Endothelial cell of umbilical vein (primary cell): ENCODE results near the gene ITIH3. TPM values are rescaled to one million over a fixed set of nuclear protein-coding genes. Genes with fewer than 3 reads are reported as not detected.

Experiments
- BruUV-seq: library from RNA; stranded (reverse); fragments of 400-500 nt; replicated peaks from 2 replicates; lab custom pipeline; 2021; lab: Mats Ljungman, UMichigan
- CTCF ChIA-PET: fragments of 300-600, 350-600 bp; sonication (Branson Sonifier 250); formaldehyde crosslinking; loops from one replicate; lab custom pipeline; 2021; ENCODE audit warnings: antibody characterized with exemption, inconsistent platforms; lab: Charles Lee
- POLR2A ChIA-PET: fragments of 300-600, 350-600 bp; sonication (Branson Sonifier 250); formaldehyde crosslinking; loops from one replicate; lab custom pipeline; 2021; ENCODE audit warnings: antibody characterized with exemption, inconsistent platforms; lab: Charles Lee
- DNase-seq: peaks from one replicate; pipeline ENCODE4 v3.0.0-alpha.2; 2011; ENCODE audit warnings: low read depth, low spot score
- FAIRE-seq: peaks from 2 replicates; lab custom pipeline; 2011; peaks lifted over from hg19 to GRCh38; lab: Jason Lieb, UNC
- H2AFZ ChIP-seq: 2 replicates; pipeline ENCODE4 v1.6.0; 2012; ENCODE audit warnings: low read depth, low read length, control low read depth, inconsistent platforms
- H3K27ac ChIP-seq: 2 replicates; pipeline ENCODE4 v1.5.1; 2011; ENCODE audit warnings: low read depth, mild to moderate bottlenecking, control low read depth, low read length, moderate library complexity; ENCODE audit not compliant: insufficient read depth
- H3K27me3 ChIP-seq, 2 experiments: 2 replicates each; pipeline versions ENCODE4 v1.6.0 to v1.6.1; 2011; ENCODE audit warnings: low read length in 2 of 2, mixed read lengths in 1 of 2; ENCODE audit not compliant: control insufficient read depth in 2 of 2, insufficient read depth in 2 of 2
- H3K36me3 ChIP-seq, 2 experiments: 2 replicates in 1 of 2; 3 replicates in 1 of 2; pipeline ENCODE4 v1.5.1; 2011; ENCODE audit warnings: low read length in 2 of 2, mild to moderate bottlenecking in 1 of 2, moderate library complexity in 1 of 2; ENCODE audit not compliant: control insufficient read depth in 2 of 2, insufficient read depth in 2 of 2; ENCODE audit errors: extremely low read depth in 1 of 2
- H3K4me1 ChIP-seq: 3 replicates; pipeline ENCODE4 v1.5.1; 2011; ENCODE audit warnings: mild to moderate bottlenecking, low read length; ENCODE audit not compliant: control insufficient read depth, insufficient read depth; ENCODE audit errors: extremely low read depth
- H3K4me2 ChIP-seq: 2 replicates; pipeline ENCODE4 v1.6.1; 2011; ENCODE audit warnings: low read length, control low read depth, mixed read lengths; ENCODE audit not compliant: insufficient read depth
- H3K4me3 ChIP-seq, 3 experiments: fragments of 200-600 bp in 1 of 3; sonication (generic), shearing (Covaris generic) in 1 of 3; replicated peaks in 1 of 3; 2 replicates each; pipeline ENCODE4 v1.5.1; 2011 to 2016; ENCODE audit warnings: control low read depth in 3 of 3, low read length in 3 of 3, mild to moderate bottlenecking in 2 of 3, inconsistent platforms in 1 of 3, low read depth in 1 of 3, moderate library complexity in 1 of 3; ENCODE audit not compliant: insufficient read depth in 1 of 3
- H3K79me2 ChIP-seq: 2 replicates; pipeline ENCODE4 v1.6.0; 2012; ENCODE audit warnings: low read length, inconsistent platforms; ENCODE audit not compliant: control insufficient read depth, insufficient read depth
- H3K9ac ChIP-seq: replicated peaks from 2 replicates; pipeline ENCODE3; 2011; ENCODE audit warnings: low read length, control low read depth; ENCODE audit not compliant: insufficient read depth; ENCODE audit errors: extremely low read depth
- H3K9me1 ChIP-seq: replicated peaks from 3 replicates; pipeline ENCODE4 v1.6.0; 2011; ENCODE audit warnings: mild to moderate bottlenecking, low read length; ENCODE audit not compliant: control insufficient read depth, insufficient read depth; ENCODE audit errors: extremely low read depth
- H3K9me3 ChIP-seq: replicated peaks from 2 replicates; pipeline ENCODE4 v1.5.1; 2012; ENCODE audit warnings: low read length, inconsistent platforms; ENCODE audit not compliant: control insufficient read depth, insufficient read depth
- H4K20me1 ChIP-seq: replicated peaks from 2 replicates; pipeline ENCODE3; 2011; ENCODE audit warnings: mild to moderate bottlenecking, low read length; ENCODE audit not compliant: control insufficient read depth, insufficient read depth; ENCODE audit errors: extremely low read depth
- CTCF ChIP-seq, 2 donors: IDR thresholded peaks; 1 replicate in 1 of 2; 2 replicates in 1 of 2; pipeline ENCODE4 v1.5.1; 2011; ENCODE audit warnings: low read length in 2 of 2, mild to moderate bottlenecking in 2 of 2, moderate library complexity in 2 of 2, control low read depth in 1 of 2, inconsistent platforms in 1 of 2, low read depth in 1 of 2; ENCODE audit not compliant: insufficient read depth in 1 of 2; ENCODE audit errors: extremely low read depth in 1 of 2
- FOS ChIP-seq: IDR thresholded peaks from 2 replicates; pipeline ENCODE4 v1.6.1; 2011; ENCODE audit warnings: mild to moderate bottlenecking, low read length, moderate library complexity, borderline replicate concordance; ENCODE audit not compliant: insufficient read depth
- GATA2 ChIP-seq: IDR thresholded peaks from 2 replicates; pipeline ENCODE4 v1.7.0; 2011; ENCODE audit warnings: low read depth, mild to moderate bottlenecking, moderate library complexity, mixed read lengths, low read length; ENCODE audit not compliant: insufficient read length, insufficient read depth
- JUN ChIP-seq: IDR thresholded peaks from 2 replicates; pipeline ENCODE4 v1.6.1; 2011; ENCODE audit warnings: borderline replicate concordance, low read depth; ENCODE audit not compliant: insufficient read length, insufficient read depth
- MAX ChIP-seq: IDR thresholded peaks from 2 replicates; pipeline ENCODE4 v1.6.1; 2011; ENCODE audit not compliant: insufficient read depth, insufficient read length
- MYC ChIP-seq: IDR thresholded peaks from one replicate; pipeline ENCODE4 v1.6.1; 2011; ENCODE audit warnings: mild to moderate bottlenecking, low read depth, low read length
- dilution Hi-C: fragments of 300-500 bp; cut with MboI; formaldehyde crosslinking; loops from one replicate; pipeline ENCODE4 v1.15.0; 2019; ENCODE audit warnings: low sequenced_read_pairs; ENCODE audit not compliant: extremely low pct_ligation_motif_present
- intact Hi-C: fragments of 100-400 bp; cut with micrococcal nuclease; formaldehyde crosslinking; loops from one replicate; pipeline ENCODE4 v1.10.0; 2022
- polyA plus RNA-seq, 4 experiments: library from polyadenylated mRNA; depleted of rRNA in 3 of 4; stranded (reverse) in 3 of 4; unstranded in 1 of 4; fragments of >200 nt; gene quantifications; 2 replicates each; pipeline versions ENCODE4 v1.2.1 to v1.2.3, GENCODE V29; 2011 to 2012; ENCODE audit warnings: missing spikeins in 1 of 4
- total RNA-seq: library from RNA; stranded (reverse); gene quantifications from 2 replicates; pipeline ENCODE4 v1.2.3, GENCODE V29; 2021

ITIH3 gene
- total and polyA plus RNA-seq, 2 donors (not counting 3 experiments of a cell fraction or from before 2014, with no cell fraction given) = not detected

DNA sequence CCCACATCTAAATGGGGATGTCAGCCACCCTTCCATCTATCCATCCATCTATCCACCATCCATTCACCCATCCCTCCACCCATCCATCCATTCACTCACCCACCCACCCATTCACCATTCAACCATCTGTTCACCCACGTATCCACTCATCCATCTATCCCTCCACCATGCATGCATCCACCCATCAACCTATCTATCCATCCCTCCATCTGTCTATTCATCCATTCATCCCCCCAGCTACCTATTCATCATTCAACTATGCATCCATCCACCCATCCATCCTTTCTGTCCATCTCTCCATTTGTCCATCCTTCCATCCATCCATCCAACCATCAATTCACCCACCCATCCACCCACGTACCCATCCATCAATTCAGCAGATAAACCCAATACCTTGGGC is 14.6 kb downstream of the ITIH3 start:
- Histone ChIP-seq H3K9ac (no peak overlapping the region), H3K27me3 (no peaks in the 10 kb centered on the region), H3K4me3 (no peak overlapping the region), H3K79me2 (no peaks in the 10 kb centered on the region), H3K27ac (no peak overlapping the region), H3K4me1 (no peaks in the 10 kb centered on the region), H3K4me2 (no peak overlapping the region), H3K9me1 (no peaks in the 10 kb centered on the region), H2AFZ (no peak overlapping the region), H3K9me3 (no peaks in the 10 kb centered on the region), H3K36me3 (no peaks in the 10 kb centered on the region), H4K20me1 (no peaks in the 10 kb centered on the region)
- POLR2A ChIA-PET = no interaction called here
- TF ChIP-seq FOS (no peak), MAX (no peak), CTCF (IDR thresholded peaks at IDR 0.05; ENCODE audit: extremely low read depth in 1 of 2, insufficient read depth in 1 of 2, low read depth in 1 of 2, low read length in 2 of 2) (no peak), MYC (no peak), GATA2 (no peak), JUN (no peak)
- intact Hi-C loops = no loop called here
- dilution Hi-C loops = no loop called here
- FAIRE-seq = no peak
- DNase-seq = no peak
- CTCF ChIA-PET = interaction anchor here (2.1 to 3.9 kb wide), 2 partner anchors 10 to 12 kb away, joined by 7 to 13 read pairs; no protein-coding TSS in a partner anchor
- BruUV-seq = no TSS peak
